Fibroblast of the aortic adventitia (primary cell): ENCODE data around the gene MEF2C. TPM values are rescaled to one million over a fixed set of nuclear protein-coding genes. Genes with fewer than 3 reads are reported as not detected.

Experiments
- DNase-seq: peaks from one replicate; pipeline ENCODE4 v3.0.0-alpha.2; 2010; ENCODE audit warnings: low read depth
- H3K4me3 ChIP-seq: 2 replicates; pipeline ENCODE4 v1.5.1; 2011; ENCODE audit warnings: low read depth, mild to moderate bottlenecking, control low read depth, low read length, moderate library complexity
- CTCF ChIP-seq: IDR thresholded peaks from 2 replicates; pipeline ENCODE4 v1.5.1; 2011; ENCODE audit warnings: mild to moderate bottlenecking, low read length, control low read depth, inconsistent platforms; ENCODE audit not compliant: insufficient read depth
- total RNA-seq: library from RNA; depleted of rRNA; stranded (reverse); fragments of >200 nt; gene quantifications from 2 replicates; pipeline ENCODE4 v1.2.3, GENCODE V29; 2012; ENCODE audit warnings: low replicate concordance

Gene MEF2C
- total RNA-seq, 1 donor = 38.6 TPM

DNA sequence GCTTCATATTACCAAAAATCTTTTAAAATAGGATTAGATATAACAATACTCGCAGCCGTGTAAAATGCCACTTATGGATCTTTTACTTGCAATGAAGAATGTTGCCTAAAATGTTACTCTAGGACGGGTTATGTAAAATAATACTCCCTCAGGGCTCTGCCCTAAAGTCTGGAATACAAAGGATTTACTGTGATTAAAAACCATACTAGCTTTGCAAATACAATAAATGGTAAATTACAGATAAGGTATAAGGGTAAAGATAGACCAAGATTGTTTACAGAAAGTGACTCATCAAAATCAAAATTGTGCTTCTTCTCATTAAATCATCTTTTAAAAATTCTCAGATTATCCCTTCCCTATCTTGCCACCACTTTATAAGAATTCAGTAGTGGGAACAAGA, 163.6 kb downstream of the MEF2C start:
- TF ChIP-seq CTCF = no peak
- H3K4me3 ChIP-seq = no peak overlapping the region
- DNase-seq = no peak

DNA sequence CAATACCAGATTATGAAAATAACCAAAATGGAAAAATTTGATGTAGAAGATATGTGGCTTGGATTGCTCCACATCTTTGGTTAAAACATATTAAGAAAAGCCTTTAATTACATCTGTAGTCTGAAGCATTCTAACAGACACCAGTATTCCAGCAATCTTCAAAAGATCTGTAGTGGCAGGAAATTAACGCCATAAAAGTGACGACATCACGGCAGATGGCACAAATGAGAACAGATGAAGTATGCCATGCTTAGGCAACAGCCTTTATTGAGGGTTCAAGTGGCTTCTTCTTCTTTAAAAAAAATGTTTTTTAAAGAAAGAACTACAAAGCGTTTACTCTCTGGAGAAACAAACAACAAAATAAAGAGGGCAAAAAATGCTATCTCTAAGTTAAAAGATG, 164.2 kb downstream of the MEF2C start:
- no peak overlapping the region for H3K4me3 ChIP-seq
- DNase-seq = no peak
- TF ChIP-seq CTCF = no peak

- DNase-seq = no peak
- TF ChIP-seq CTCF = no peak
- H3K4me3 ChIP-seq = no peak overlapping the region
These were observed 166.9 kb downstream of the MEF2C start for GRCh38 chr5:88716101-88716500.

GRCh38 chr5:88715503-88715902, 167.5 kb downstream of the MEF2C start:
- no peak for DNase-seq
- no peak overlapping the region for H3K4me3 ChIP-seq
- TF ChIP-seq CTCF = no peak

GRCh38 chr5:88713818-88714217, 169.2 kb downstream of the MEF2C start:
- no peak for TF ChIP-seq CTCF
- no peak for DNase-seq
- H3K4me3 ChIP-seq = no peak overlapping the region

- no peak overlapping the region for H3K4me3 ChIP-seq
- no peak for DNase-seq
- TF ChIP-seq CTCF = no peak
These were observed 174.1 kb downstream of the MEF2C start for GRCh38 chr5:88708682-88709398.

GRCh38 chr5:88708021-88708420, 175.0 kb downstream of the MEF2C start:
- TF ChIP-seq CTCF = no peak
- DNase-seq = no peak
- no peak overlapping the region for H3K4me3 ChIP-seq
